ENCODE measurements around the gene NBAS.
"Not testable (repeated sequence)": the region's sequence is repeated elsewhere in the genome, so short reads cannot be mapped to it uniquely, and the experiment has no call there.

The NBAS gene

DNA sequence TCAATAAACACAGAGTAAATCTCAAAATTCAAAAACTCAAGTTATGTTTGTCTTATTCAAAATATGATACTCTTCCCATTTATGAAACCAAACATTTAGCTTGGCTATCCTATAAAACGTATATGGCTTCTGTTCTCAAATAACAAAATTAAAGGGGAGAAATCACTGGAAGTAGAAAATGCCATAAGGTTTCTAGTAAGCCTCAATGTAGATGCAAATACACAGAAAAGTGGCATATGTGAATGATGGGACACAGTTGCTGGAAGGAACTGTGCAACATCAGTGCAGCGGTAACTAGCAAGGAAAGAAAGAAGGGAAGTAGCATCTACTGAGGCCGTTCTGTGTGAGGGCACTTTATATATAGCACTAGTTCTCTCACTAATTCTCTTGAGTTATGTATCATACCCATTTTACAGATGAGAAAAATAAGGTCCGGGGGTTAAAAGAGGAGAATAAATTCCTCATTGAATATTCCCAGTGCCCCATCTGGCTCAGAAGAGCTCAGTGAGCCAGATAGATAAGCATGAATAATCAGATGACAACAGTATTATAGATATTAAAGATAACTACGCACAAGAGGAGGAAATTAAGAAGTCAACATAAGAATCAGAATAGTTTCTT is 27.2 kb downstream of the NBAS start:
- no peak for DNase-seq

DNA sequence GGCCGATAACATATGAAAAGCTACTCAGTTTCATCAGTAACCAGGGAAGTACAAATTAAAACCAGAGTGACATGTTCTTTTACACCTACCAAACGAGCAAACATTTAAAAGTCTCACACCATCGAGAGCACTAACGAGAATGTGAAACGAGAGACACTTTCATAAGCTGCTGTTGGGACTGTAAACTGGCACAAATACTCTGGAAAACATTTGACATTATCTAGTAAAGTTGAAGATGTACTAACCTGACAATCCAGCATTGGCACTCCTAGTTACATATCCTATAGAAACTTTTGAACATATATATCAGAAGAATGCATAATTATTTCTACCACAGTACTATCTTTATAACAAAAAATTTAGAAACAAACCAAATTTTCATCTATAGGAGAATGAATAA is 28.1 kb downstream of the NBAS start:
- no peak for DNase-seq

DNA sequence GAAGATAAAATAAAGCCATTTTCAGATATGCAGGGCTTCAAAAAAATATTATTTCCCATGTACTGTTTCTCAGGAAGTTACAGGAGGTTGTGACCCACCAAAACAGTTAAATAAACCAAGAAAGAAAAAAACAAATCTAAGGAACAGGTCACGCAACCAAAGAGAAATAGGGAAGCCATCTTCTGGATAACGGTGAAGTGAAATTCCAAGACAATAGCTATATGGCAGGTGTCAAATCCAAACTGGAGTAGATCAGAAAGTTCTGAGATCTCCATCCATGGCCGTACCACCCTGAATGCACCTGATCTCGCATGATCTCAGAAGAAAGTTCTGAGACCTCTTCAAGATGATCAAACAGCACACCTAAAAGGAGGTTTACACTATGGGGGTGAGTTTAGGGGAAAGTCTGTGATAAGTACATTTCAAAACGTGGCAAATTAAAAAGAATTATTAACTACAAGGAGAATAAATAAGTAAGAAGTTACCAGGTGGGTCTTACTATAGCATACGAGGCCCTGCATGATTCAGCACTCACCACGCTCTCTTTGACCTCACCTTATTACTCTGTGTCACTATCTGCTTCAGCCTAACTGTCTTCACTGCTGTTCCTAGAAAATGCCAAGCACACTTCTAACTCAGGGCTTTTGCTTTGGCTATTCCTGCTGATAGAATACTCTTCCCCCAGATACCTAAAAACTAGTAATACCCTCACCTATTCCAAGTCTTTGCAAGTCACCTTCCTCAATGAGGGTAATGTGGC is 29.9 kb downstream of the NBAS start:
- DNase-seq, result no peak

DNA sequence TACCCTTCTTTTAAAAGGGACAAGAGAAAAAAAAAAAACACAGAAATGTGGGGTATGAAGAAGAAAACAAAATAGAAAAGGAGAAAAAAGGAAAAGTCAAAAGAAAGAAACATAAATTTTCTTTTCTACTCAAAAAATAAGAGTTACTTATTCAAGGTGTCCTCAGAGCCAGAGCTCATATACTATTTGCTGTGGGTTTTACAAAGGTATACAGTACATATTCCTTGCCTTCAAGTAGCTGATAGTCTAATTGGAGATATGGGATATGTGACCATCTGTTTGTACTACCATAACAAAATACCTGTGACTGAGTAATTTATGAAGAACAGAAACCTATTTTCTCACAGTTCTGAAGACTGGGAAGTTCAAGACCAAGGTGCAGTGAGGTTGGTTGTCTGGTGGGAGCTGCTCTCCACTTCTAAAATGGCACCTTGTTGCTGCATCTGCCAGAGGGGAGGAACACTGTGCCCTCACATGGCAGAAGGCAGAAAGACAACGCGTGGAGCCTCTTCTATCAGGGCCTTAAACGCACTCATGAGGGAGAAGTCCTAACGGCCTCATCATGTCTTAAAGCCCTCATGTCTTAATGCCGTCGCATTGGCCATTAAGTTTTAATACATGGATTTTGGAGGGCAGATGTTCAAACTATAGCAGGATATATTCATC is 33.9 kb downstream of the NBAS start:
- no peak for DNase-seq

DNA sequence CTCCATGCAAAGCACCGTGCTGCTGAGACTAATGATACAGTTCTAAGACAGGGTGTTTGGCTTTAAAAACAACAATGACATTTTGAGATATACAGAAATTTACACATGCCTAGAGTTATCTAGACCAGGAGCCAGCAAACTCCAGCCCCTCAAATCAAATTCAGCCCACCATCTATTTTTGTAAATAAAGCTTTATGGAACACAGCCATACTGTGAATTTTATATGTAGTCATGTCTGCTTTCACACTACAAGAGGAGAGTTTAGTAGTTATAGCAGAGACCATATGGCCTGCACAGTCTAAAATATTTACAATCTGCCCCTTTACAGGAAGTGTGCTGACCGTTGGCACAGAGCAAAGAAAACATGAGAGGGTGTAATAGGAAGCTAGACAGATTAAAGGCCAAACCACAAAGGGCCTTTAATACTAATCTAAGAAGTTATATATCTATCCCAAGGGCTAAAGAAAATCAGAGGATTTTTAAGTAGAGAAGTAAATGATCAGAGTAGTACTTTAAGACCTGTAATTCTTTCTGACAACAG is 39.4 kb downstream of the NBAS start:
- no peak for DNase-seq

DNA sequence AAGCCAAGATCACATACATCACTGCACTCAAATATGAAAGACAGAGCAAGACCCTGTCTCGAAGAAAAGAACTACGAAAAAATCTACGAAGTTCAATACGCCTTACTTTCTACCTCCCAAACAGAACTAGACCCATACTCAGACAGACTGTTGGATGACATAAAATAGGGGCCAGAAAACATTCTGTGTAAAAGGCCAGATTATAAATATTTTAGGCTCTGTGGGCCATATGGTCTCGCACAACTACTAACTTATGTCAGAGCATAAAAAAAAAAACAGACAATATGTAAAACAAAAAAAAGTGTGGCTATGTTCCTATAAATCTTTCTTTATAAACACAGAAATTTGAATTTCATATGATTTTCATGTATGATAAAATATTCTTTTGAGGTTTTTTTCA is 40.8 kb downstream of the NBAS start:
- no peak for DNase-seq

DNA sequence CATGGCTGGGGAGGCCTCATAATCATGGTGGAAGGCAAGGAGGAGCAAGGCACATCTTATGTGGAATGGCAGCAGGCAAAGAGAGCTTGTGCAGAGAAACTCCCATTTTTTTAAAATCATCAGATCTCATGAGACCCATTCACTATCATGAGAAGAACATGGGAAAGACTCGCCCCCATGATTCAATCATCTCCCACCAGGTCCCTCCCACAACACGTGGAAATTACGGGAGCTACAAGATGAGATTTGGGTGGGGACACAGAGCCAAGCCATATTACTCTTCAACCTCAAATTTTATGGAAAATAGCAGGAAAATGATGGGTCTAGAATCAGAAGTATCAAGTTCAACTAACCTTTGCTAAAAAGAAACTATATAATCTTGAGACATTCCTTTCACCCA is 42.4 kb downstream of the NBAS start:
- DNase-seq, result not testable (repeated sequence)

DNA sequence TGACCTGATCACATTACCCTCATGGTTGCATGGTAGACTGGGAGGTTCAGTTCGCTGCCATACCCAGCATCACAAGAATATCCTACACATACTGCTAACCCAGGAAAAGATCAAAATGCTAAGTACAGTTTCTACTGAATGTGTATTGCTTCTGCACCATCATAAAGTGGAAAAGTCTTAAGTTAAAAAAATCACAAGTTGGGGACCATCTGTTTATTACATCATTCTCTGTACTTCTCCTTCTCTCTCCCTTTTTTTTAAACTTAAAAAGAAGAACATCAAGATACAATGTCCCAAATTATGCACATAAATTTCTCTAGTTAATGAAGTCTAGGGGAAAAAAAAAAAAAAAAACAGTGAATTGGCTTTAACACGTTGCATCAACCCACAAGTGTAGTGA is 43.3 kb downstream of the NBAS start:
- peak in 1 of 58 donors; percentile 1 for DNase-seq

DNA sequence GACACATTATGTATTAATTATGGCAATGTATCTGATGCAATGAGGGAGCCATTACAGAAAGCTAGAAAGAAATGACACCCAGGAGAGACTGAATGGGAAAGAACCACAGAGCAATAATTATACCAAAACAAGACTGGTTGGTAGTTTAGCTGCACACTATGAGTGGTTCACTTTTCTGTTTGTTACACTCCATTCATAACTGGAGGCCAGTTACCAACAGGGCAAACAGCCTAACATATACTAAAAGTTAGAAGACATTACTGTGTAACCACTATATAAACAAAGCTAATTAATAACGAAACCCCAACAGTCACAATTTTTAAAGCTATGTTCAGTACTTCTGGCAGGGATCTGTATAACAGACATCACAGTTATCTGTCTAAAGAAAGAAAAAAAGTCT is 49.4 kb downstream of the NBAS start:
- DNase-seq, result no peak

DNA sequence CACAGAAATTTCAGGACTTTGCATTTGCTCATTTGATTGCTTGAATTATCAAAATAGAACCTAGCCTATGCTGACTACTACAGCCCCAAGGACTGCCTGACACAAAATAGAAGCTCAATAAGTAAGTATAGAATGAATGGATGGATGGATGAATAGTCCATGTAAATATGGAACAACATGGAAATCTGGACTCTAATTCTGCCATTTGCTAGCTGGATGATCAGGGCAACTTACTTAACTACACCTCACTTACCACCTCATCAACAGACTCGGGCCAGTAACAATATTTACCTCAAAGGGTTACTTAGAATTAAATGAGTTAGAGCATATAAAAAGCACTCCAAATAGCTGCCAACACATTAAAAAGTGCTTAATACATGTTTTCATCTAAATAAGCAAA is 50.6 kb downstream of the NBAS start:
- DNase-seq, result no peak

DNA sequence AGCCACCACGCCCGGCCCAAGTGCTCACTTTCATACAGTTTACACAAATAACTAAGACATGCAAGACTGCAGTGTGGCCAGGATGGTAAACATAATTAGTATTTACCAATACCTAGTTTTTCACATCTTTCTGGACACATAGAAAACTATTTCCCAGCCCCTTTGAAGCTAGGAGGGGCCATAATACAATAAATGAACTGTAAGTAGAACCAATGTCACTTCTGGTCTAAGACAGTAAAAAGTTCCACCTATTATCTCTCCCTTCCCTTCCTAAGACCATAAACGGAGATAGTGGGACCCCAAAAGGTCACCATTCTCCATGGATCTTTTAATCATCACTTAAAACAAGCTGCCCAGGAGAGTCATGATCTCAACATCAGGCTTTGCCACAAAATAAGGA is 51.0 kb downstream of the NBAS start:
- no peak for DNase-seq

DNA sequence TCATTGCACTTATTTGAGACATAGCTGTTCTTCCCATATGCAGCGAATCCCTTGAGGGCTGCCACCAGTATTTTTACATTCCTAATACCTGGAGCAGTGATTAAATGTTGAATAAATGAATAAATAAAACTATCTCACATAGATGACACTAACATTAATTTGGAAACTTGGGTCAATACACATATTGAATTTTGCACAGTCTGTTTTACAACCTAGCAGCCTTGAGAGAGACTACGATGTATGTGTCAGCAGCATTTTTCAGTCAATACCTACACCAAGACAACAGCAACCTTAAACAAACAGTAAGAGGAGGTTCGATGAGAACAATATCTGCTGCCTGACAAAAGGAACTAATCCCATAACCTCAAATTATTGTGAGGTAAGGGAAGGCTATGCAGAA is 53.4 kb downstream of the NBAS start:
- DNase-seq, result no peak

DNA sequence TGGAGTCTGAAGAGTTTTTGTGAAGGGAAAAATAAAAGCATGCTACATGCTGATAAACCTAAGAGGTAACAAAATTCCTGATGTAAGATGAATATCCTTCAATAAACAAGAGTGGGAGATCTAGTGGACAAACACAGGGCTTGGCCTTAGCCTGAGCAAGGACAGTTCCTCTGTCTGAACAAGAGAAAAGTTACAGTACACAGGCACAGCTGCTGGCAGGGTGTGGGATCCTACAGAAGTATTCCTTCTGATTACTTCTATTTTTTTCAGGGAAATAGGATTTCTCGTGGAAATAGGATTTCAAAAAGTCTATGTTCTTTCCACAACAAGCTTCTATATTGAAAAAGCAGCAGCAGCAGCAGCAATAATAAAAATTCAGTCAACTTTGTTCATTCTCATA is 54.1 kb downstream of the NBAS start:
- DNase-seq, result no peak

DNA sequence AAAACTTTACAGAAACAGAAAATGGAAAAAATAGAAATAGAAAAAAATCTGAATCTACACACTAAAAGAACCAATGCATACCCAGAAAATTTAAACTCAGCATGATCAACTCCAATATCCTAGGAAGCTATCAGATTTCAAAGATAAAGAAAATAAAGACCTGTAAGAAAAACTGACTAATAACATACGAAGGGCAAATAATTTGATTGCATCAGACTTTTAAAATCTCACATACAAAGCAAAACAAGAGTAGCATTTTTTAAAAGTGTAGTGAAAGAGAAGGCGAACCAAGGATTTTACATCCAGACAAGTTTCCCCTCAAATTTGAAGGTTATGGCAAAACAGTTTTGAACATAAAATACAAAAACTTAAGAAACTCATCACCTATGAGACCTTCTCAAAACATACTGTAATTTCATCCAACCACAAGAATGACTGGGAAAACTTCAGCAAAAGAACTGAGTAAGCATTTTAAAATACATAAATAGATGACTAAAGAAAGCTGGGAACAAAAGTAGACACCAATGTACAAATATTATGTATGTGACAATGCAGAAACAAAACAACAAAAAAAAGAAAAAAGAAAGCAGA is 54.8 kb downstream of the NBAS start:
- no peak for DNase-seq

DNA sequence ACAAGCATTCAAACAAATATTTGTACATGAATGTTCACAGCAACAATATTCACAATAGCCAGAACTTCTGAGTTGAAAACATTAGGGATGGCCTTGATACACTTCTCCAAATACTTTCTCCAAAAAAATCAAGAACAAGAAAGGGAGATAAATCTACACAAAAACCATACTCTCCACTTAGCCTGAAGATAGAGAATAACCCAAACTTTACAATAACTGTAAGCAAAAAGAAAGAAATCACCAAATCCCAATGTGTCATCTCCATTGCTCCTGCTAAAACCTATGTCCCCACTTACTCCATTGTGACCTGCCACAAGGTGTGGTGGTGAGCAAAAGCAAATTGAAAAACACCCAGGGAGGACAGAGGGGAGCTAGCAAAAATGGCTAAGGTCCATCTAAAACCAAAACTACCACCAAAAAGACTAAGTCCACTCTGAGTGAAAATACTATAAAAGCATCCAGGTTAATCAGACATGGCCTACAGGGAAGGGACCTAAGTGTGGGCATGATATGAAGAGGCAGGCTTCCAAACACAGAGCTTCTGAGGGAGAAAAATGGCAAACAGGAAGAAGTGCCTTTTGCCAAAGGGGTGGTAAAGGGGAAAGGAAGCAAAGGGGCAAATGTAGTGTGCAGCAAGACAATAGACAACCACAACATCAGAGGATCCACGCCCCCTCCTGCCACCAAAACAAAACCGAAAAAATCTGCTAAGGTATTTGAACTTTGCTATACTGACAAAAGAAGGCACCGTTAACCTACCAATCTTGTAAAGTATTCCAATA is 56.1 kb downstream of the NBAS start:
- DNase-seq, result no peak

DNA sequence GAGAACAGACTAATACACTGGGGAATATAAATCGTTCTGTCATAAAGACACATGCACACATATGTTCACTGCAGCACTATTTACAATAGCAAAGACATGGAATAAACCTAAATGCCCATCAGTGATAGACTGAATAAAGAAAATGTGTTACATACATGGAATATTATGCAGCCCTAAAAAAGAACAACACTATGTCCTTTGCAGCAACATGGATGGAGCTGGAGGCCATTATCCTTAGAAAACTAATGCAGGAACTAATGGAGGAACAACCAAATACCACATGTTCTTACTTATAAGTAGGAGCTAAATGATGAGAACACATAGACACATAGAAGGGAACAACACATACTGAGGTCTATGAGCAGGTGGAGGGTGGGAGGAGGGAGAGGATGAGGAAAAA is 61.9 kb downstream of the NBAS start:
- DNase-seq, result not testable (repeated sequence)

DNA sequence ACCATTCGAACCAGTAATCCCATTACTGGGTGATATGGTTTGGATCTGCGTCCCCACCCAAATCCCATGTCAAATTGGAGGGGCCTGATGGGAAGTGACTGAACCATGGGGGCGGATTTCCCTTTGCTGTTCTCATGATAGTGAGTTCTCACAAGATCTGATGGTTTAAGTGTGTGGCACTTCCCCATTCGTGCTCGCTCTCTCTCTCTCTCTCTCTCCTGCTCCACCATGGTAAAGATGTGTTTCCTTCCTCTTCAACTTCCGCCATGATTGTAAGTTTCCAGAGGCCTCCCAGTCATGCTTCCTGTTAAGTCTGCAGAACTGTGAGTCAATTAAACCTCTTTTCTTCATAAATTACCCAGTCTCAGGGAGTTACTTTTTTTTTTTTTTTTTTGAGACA is 62.6 kb downstream of the NBAS start:
- DNase-seq, result no peak

DNA sequence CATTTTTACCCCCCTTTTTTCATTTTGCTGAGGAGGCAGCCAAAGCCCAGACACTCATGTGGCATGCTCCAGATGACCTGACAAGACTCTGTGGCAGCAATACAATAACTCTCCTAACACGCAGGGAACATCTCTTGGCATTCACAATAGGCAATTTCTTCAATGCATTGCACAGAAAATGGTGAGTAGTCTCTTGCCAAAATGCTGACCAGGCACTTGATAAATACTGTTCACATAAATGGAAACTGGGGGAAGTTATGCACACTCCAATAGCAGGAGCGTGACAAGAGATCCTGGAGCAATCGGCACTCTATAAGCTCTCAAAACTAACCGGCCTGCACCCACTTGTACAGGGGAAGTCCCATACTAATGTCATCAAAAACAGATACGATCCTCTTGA is 66.3 kb downstream of the NBAS start:
- no peak for DNase-seq

DNA sequence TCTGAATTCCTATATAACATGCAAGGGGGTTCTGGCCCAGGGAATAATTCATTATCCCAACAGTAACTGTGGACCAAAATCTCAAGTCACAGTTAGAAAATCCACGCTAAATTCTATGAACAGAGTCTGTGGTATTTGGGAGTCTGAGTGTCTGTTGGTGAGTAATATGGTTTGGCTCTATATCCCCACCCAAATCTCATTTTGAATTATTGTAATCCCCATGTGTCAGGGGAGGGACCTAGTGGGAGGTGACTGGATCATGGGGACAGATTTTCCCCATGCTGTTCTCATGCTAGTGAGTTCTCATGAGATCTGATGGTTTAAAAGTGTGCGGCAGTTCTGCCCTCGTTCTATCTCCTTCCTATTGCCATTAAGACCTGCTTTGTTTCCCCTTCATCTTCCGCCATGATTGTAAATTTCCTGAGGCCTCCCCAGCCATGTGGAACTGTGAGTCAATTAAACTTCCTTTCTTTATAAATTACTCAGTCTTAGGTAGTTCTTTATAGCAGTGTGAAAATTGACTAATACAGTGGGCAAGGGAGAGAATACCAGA is 68.3 kb downstream of the NBAS start:
- no peak for DNase-seq

DNA sequence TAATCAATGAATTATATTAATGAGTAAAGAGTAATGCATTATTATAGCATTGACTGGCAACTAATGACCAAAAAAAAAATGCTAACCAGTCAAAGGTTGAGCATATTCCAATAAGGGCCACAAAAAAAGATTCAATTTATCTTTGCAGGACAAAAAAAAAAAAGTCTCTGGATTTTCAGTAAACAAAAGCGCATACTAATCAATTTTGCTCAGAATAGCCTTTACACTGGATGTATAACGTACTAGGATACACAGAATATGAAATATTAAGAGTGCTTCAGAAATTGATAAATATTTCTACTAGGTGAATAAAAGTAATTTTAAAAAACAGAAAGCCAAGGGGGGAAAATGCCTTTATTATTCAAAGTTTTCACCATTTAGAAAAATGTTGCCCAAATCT is 74.4 kb downstream of the NBAS start:
- no peak for DNase-seq

DNA sequence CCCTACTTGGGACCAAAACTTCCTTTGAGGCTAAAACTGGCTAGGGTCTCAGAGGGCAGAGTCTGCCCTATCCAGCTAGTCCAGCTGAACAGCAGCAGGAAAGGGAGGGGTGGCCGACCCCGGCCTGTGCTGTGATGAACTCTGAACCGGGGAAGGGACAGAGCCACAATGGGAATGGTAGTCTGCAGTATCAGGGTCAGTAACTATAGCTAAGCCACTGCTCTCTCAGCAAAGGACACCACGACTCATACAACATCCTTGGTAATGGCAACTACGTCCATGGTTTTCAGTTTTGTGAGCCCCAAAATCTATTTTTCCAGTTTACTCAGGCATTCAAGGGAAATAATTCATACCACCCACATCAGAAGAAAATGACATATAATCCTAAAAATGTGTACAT is 75.2 kb downstream of the NBAS start:
- no peak for DNase-seq

Measured in anterior cingulate cortex (tissue), 58 donors.